H1 (cell line): Measurements from ENCODE around the gene CRYBB1. TPM values are rescaled to one million over a fixed set of nuclear protein-coding genes. Genes with fewer than 3 reads are reported as not detected.
A peak's percentile ranks its signal among the peaks of the same experiment; 100 is the strongest.

Source experiments
- CTCF ChIA-PET: fragments of 300-600 bp; sonication (Branson Sonifier 250); formaldehyde crosslinking; loops from one replicate; lab custom pipeline; 2021; ENCODE audit not compliant: partially characterized antibody; lab: Charles Lee
- POLR2A ChIA-PET: fragments of 300-600 bp; sonication (Branson Sonifier 250); formaldehyde crosslinking; loops from one replicate; lab custom pipeline; 2021; ENCODE audit warnings: inconsistent platforms; ENCODE audit not compliant: partially characterized antibody; lab: Charles Lee
- DNase-seq, 2 experiments: peaks; one replicate each; pipeline versions ENCODE4 v3.0.0 to v3.0.0-alpha.2; 2010 to 2022; ENCODE audit warnings: low spot score in 2 of 2, low read depth in 1 of 2, mixed read lengths in 1 of 2
- FAIRE-seq: peaks from 2 replicates; lab custom pipeline; 2011; peaks lifted over from hg19 to GRCh38; lab: Jason Lieb, UNC
- H2AFZ ChIP-seq: 2 replicates; pipeline ENCODE4 v1.8.1; 2012; ENCODE audit warnings: low read length, inconsistent platforms
- H2AK5ac ChIP-seq: 2 replicates; pipeline ENCODE4 v1.6.1; 2013; ENCODE audit warnings: low read depth, low read length
- H2BK120ac ChIP-seq: replicated peaks from 2 replicates; pipeline ENCODE3; 2013; ENCODE audit warnings: low read depth, low read length, inconsistent platforms
- H2BK12ac ChIP-seq: 2 replicates; pipeline ENCODE4 v1.6.1; 2013; ENCODE audit warnings: low read depth, low read length
- H2BK15ac ChIP-seq: 2 replicates; pipeline ENCODE4 v1.6.1; 2013; ENCODE audit warnings: low read length
- H2BK20ac ChIP-seq: 2 replicates; pipeline ENCODE4 v1.6.1; 2013; ENCODE audit warnings: low read length
- H2BK5ac ChIP-seq: 2 replicates; pipeline ENCODE4 v1.6.1; 2013; ENCODE audit warnings: low read depth, low read length
- H3K14ac ChIP-seq: 2 replicates; pipeline ENCODE4 v1.6.1; 2013; ENCODE audit warnings: inconsistent platforms; ENCODE audit not compliant: insufficient read length
- H3K18ac ChIP-seq: 2 replicates; pipeline ENCODE4 v1.6.1; 2013; ENCODE audit warnings: low read length; ENCODE audit errors: extremely low read depth
- H3K23ac ChIP-seq: 2 replicates; pipeline ENCODE4 v1.6.1; 2013; ENCODE audit warnings: inconsistent platforms; ENCODE audit not compliant: insufficient read length
- H3K23me2 ChIP-seq: 2 replicates; pipeline ENCODE4 v1.6.1; 2013; ENCODE audit warnings: low read depth, low read length
- H3K27ac ChIP-seq: 2 replicates; pipeline ENCODE4 v1.6.1; 2011; ENCODE audit warnings: low read depth, low read length, inconsistent platforms
- H3K27me3 ChIP-seq, 4 experiments: replicated peaks in 1 of 4; 1 replicate in 1 of 4; 2 replicates in 3 of 4; pipeline versions ENCODE4 v1.6.1 to v1.8.1; 2011 to 2013; ENCODE audit warnings: low read length in 3 of 4, mild to moderate bottlenecking in 3 of 4, inconsistent platforms in 2 of 4, mixed read lengths in 2 of 4, moderate library complexity in 1 of 4; ENCODE audit not compliant: control insufficient read depth in 3 of 4, insufficient read depth in 3 of 4; ENCODE audit errors: extremely low read depth in 1 of 4
- H3K36me3 ChIP-seq, 4 experiments: 2 replicates each; pipeline versions ENCODE4 v1.6.1 to v1.8.1; 2011 to 2013; ENCODE audit warnings: mild to moderate bottlenecking in 4 of 4, low read length in 3 of 4, moderate library complexity in 2 of 4, control low read depth in 1 of 4, inconsistent platforms in 1 of 4; ENCODE audit not compliant: insufficient read depth in 4 of 4, control insufficient read depth in 2 of 4
- H3K4ac ChIP-seq: replicated peaks from 2 replicates; pipeline ENCODE3; 2013; ENCODE audit warnings: low read length, low read depth, mixed read lengths, inconsistent platforms; ENCODE audit not compliant: insufficient read length
- H3K4me1 ChIP-seq, 4 experiments: replicated peaks in 1 of 4; 1 replicate in 1 of 4; 2 replicates in 3 of 4; pipeline versions ENCODE4 v1.6.1 to v1.8.1; 2011 to 2013; ENCODE audit warnings: low read length in 3 of 4, inconsistent platforms in 2 of 4, mixed read lengths in 1 of 4; ENCODE audit not compliant: insufficient read depth in 4 of 4, control insufficient read depth in 3 of 4
- H3K4me2 ChIP-seq, 2 experiments: 2 replicates each; pipeline versions ENCODE4 v1.6.1 to v1.8.1; 2011 to 2013; ENCODE audit warnings: low read depth in 2 of 2, low read length in 2 of 2, control low read depth in 1 of 2, inconsistent platforms in 1 of 2, mild to moderate bottlenecking in 1 of 2; ENCODE audit not compliant: insufficient read depth in 1 of 2
- H3K4me3 ChIP-seq, 4 experiments: fragments of 200-600, 300-600 bp in 1 of 4; sonication (generic), shearing (Covaris generic), sonication (Bioruptor Twin) in 1 of 4; 2 replicates each; pipeline versions ENCODE4 v1.5.1 to v1.8.1; 2011 to 2016; ENCODE audit warnings: low read length in 4 of 4, low read depth in 3 of 4, control low read depth in 2 of 4, inconsistent platforms in 2 of 4, mild to moderate bottlenecking in 2 of 4, mixed read lengths in 1 of 4, moderate library complexity in 1 of 4; ENCODE audit not compliant: insufficient read depth in 2 of 4; ENCODE audit errors: extremely low read depth in 1 of 4
- H3K56ac ChIP-seq: replicated peaks from 2 replicates; pipeline ENCODE3; 2013; ENCODE audit warnings: low read depth, mild to moderate bottlenecking, mixed read lengths, low read length, inconsistent platforms; ENCODE audit not compliant: insufficient read length
- H3K79me1 ChIP-seq: 2 replicates; pipeline ENCODE4 v1.6.1; 2013; ENCODE audit warnings: low read depth, low read length, control low read depth
- H3K79me2 ChIP-seq, 2 experiments: 2 replicates each; pipeline versions ENCODE4 v1.6.1 to v1.8.1; 2012 to 2013; ENCODE audit warnings: low read length in 2 of 2, mild to moderate bottlenecking in 2 of 2, inconsistent platforms in 1 of 2; ENCODE audit not compliant: insufficient read depth in 2 of 2, control insufficient read depth in 1 of 2
- H3K9ac ChIP-seq, 4 experiments: replicated peaks in 1 of 4; 1 replicate in 1 of 4; 2 replicates in 3 of 4; pipeline versions ENCODE4 v1.6.1 to v1.8.1; 2011 to 2013; ENCODE audit warnings: low read depth in 3 of 4, low read length in 3 of 4, control low read depth in 2 of 4, mild to moderate bottlenecking in 2 of 4, moderate library complexity in 2 of 4, inconsistent platforms in 1 of 4; ENCODE audit errors: extremely low read depth in 1 of 4
- H3K9me3 ChIP-seq, 2 experiments: 2 replicates each; pipeline versions ENCODE4 v1.6.1 to v1.8.1; 2012 to 2013; ENCODE audit warnings: mild to moderate bottlenecking in 2 of 2, moderate library complexity in 2 of 2, control low read depth in 1 of 2, inconsistent platforms in 1 of 2, low read depth in 1 of 2, low read length in 1 of 2, mixed read lengths in 1 of 2; ENCODE audit not compliant: insufficient read depth in 2 of 2
- H4K20me1 ChIP-seq, 2 experiments: replicated peaks in 1 of 2; 2 replicates each; pipeline versions ENCODE3 to v1.8.1; 2011 to 2013; ENCODE audit warnings: inconsistent platforms in 2 of 2, low read length in 2 of 2, mild to moderate bottlenecking in 1 of 2; ENCODE audit not compliant: insufficient read depth in 2 of 2, control insufficient read depth in 1 of 2
- H4K5ac ChIP-seq: 2 replicates; pipeline ENCODE4 v1.6.1; 2013; ENCODE audit warnings: low read length, low read depth, mixed read lengths, inconsistent platforms; ENCODE audit not compliant: insufficient read length
- H4K8ac ChIP-seq: 2 replicates; pipeline ENCODE4 v1.8.0; 2013; ENCODE audit warnings: mild to moderate bottlenecking, moderate library complexity, low read length, inconsistent platforms; ENCODE audit not compliant: insufficient read depth; ENCODE audit errors: extremely low read depth
- H4K91ac ChIP-seq: replicated peaks from 2 replicates; pipeline ENCODE3; 2013; ENCODE audit warnings: low read length, mixed read lengths, inconsistent platforms; ENCODE audit not compliant: insufficient read length
- E2F6 ChIP-seq: IDR thresholded peaks from 2 replicates; pipeline ENCODE4 v1.6.1; 2012; ENCODE audit warnings: inconsistent platforms
- EGR1 ChIP-seq: IDR thresholded peaks from 2 replicates; pipeline ENCODE4 v1.6.1; 2011; ENCODE audit warnings: low read depth, low read length, borderline replicate concordance
- FOSL1 ChIP-seq: IDR thresholded peaks from 2 replicates; pipeline ENCODE4 v1.6.1; 2011; ENCODE audit warnings: mild to moderate bottlenecking, low read depth, low read length, moderate library complexity; ENCODE audit not compliant: insufficient read depth
- GTF2F1 ChIP-seq: IDR thresholded peaks from 2 replicates; pipeline ENCODE4 v1.6.1; 2012; ENCODE audit warnings: low read depth, low read length, improper control_type of control experiment, borderline replicate concordance
- HDAC6 ChIP-seq: IDR thresholded peaks from one replicate; pipeline ENCODE4 v1.7.1; 2012; ENCODE audit warnings: low read depth, mild to moderate bottlenecking, inconsistent platforms, low read length, moderate library complexity
- JUND ChIP-seq: IDR thresholded peaks from 2 replicates; pipeline ENCODE4 v1.6.1; 2011; ENCODE audit warnings: mild to moderate bottlenecking, improper control_type of control experiment, low read length
- KDM4A ChIP-seq: IDR thresholded peaks from one replicate; pipeline ENCODE4 v1.7.1; 2012; ENCODE audit warnings: low read depth, mild to moderate bottlenecking, moderate library complexity, low read length, inconsistent platforms; ENCODE audit not compliant: severe bottlenecking
- KDM5A ChIP-seq: fragments of 200-600 bp; IDR thresholded peaks from 2 replicates; pipeline ENCODE4 v1.7.1; 2012; ENCODE audit warnings: mild to moderate bottlenecking, low read length, inconsistent platforms, mixed read lengths
- RBBP5 ChIP-seq: IDR thresholded peaks from 2 replicates; pipeline ENCODE4 v1.7.1; 2012; ENCODE audit warnings: low read depth, mild to moderate bottlenecking, inconsistent platforms, low read length, moderate library complexity, borderline replicate concordance
- TAF1 ChIP-seq: IDR thresholded peaks from 2 replicates; pipeline ENCODE4 v1.6.1; 2011; ENCODE audit warnings: mild to moderate bottlenecking, low read depth, low read length
- YY1 ChIP-seq: IDR thresholded peaks from 2 replicates; pipeline ENCODE4 v1.6.1; 2011; ENCODE audit warnings: low read depth, mild to moderate bottlenecking, low read length
- WGBS, 2 experiments: shearing (Covaris generic) in 1 of 2; methylation state at CpG; one replicate each; pipeline versions ENCODE4 v1.1.6 to v1.1.7; 2013 to 2015; ENCODE audit warnings: low lambda C conversion rate in 2 of 2, mixed read lengths in 2 of 2, inconsistent platforms in 1 of 2, low coverage in 1 of 2, missing lambda C conversion rate in 1 of 2; ENCODE audit not compliant: insufficient replicate concordance in 2 of 2, insufficient coverage in 1 of 2, insufficient read length in 1 of 2; ENCODE audit errors: extremely low coverage in 1 of 2, missing lambda C conversion rate in 1 of 2; 5-methylcytosine and 5-hydroxymethylcytosine counted together
- polyA plus RNA-seq, 7 experiments: library from polyadenylated mRNA; depleted of rRNA in 3 of 7; stranded (reverse) in 5 of 7; unstranded in 2 of 7; fragments of >200 nt in 5 of 7; fragments of 200-250 nt in 2 of 7; gene quantifications; 1 replicate in 5 of 7; 2 replicates in 1 of 7; 4 replicates in 1 of 7; pipeline versions ENCODE4 v1.2.1 to v1.2.3, GENCODE V29; 2011 to 2013; ENCODE audit warnings: missing spikeins in 2 of 7, mixed read lengths in 2 of 7
- total RNA-seq: library from RNA; stranded (reverse); fragmentation: NEBNext Ultra II Directional; extraction: Animal tissue kit (Norgen Biotek cat#: 25700); gene quantifications from 2 replicates; pipeline ENCODE4 v1.2.1, GENCODE V29; 2021

CRYBB1 gene
- total and polyA plus RNA-seq, 2 of the 8 experiments (the other 6 are each of a cell fraction or from before 2014, with no cell fraction given): 1.7 to 6.0 TPM

DNA sequence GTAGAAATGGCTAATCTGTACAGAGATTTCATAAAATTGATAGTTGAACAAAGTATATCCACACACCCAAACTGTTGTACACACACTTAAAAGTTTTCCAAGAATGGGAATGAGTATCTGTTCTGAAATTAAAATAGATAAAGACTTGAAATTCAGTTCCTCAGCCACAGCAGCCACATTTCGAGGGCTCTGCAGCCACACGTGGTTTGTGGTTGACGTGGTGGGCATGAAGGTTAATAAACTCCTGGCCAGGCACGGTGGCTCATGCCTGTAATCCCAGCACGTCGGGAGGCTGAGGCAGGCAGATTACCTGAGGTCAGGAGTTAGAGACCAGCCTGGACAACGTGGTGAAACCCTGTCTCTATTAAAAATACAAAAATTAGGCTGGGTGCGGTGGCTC, 51.9 kb downstream of the CRYBB1 start:
- POLR2A ChIA-PET: interaction anchor here (0.9 to 3.0 kb wide), 6 partner anchors 11 to 83 kb away, joined by 3 to 17 read pairs (median 4); partner anchors contain the start of genes HPS4 and SRRD
- H3K79me2 ChIP-seq: peaks cover 7 to 86% of the 10 kb centered on the region in 2 experiments
- CTCF ChIA-PET: interaction anchor here (0.8 to 2.4 kb wide), 4 partner anchors 11 to 51 kb away, joined by 3 to 10 read pairs (median 4); partner anchors contain the start of gene CRYBB1

More for the DNA sequence above, 51.9 kb downstream of the CRYBB1 start:
- DNase-seq: no peak
- TF ChIP-seq HDAC6 (no peak), JUND (no peak), KDM4A (no peak), EGR1 (peak; percentile 81; the same call in 1 of the 2 replicates), E2F6 (no peak), KDM5A (no peak), TAF1 (no peak), RBBP5 (no peak), GTF2F1 (no peak), YY1 (no peak), FOSL1 (0 out of 2 replicates have a peak, but pooled peaks have one; percentile 34)
- 96% methylated on average over 8 of the region's 8 CpGs; no CpG with 5 or more reads in 1 of the 2 experiments for WGBS, 2 experiments
- Histone ChIP-seq H3K23me2 (no peaks in the 10 kb centered on the region; the same call in 1 of the 2 replicates), H4K91ac (no peak overlapping the region), H3K36me3 (peaks cover 0 to 4% (median 0%) of the 10 kb centered on the region in 4 experiments; a peak in 1 of 8 replicates), H3K27me3 (no peaks in the 10 kb centered on the region), H3K4me3 (no peak overlapping the region), H3K79me1 (peaks cover 23% of the 10 kb centered on the region), H3K9ac (no peak overlapping the region), H3K4me2 (no peak overlapping the region), H3K56ac (no peak overlapping the region), H3K4me1 (peaks cover 13 to 45% (median 29%) of the 10 kb centered on the region in 4 experiments), H4K8ac (no peak overlapping the region), H3K9me3 (no peaks in the 10 kb centered on the region), H4K5ac (no peak overlapping the region), H3K27ac (no peak overlapping the region), H2AK5ac (no peak overlapping the region), H2BK120ac (no peak overlapping the region), H3K4ac (no peak overlapping the region), H3K23ac (no peak overlapping the region), H2BK12ac (no peak overlapping the region), H2AFZ (no peak overlapping the region), H3K18ac (no peak overlapping the region), H2BK5ac (peak overlapping the region; percentile 61; the same call in 1 of the 2 replicates), H2BK20ac (no peak overlapping the region), H3K14ac (no peak overlapping the region), H2BK15ac (no peak overlapping the region), H4K20me1 (peaks cover 2 to 13% of the 10 kb centered on the region in 2 experiments)
- no peak for FAIRE-seq
